Heart left ventricle (tissue), 16 donors: ENCODE measurements around the gene NBAS. TPM values are rescaled to one million over a fixed set of nuclear protein-coding genes. Genes with fewer than 3 reads are reported as not detected.

ENCODE experiments used
- ATAC-seq, 4 donors: fragments of 200-7000 bp; cut with Tn5 transposase; one replicate each; pipeline ENCODE4 v1.9.1; 2020 to 2022; ENCODE audit warnings: moderate library complexity in 4 of 4, mild to moderate bottlenecking in 3 of 4, moderate number of reproducible peaks in 1 of 4
- DNase-seq, 5 donors: peaks; one replicate each; pipeline ENCODE4 v3.0.0-alpha.2; 2020
- H3K27ac ChIP-seq, 12 donors: fragments of 200-600 bp; sonication (generic) in 4 of 12; one replicate each; pipeline versions ENCODE4 v1.5.0 to v1.8.0; 2016 to 2022; ENCODE audit warnings: mild to moderate bottlenecking in 2 of 12
- H3K27me3 ChIP-seq, 9 donors: fragments of 200-600 bp; sonication (generic) in 2 of 9; one replicate each; pipeline versions ENCODE4 v1.5.1 to v1.8.0; 2016 to 2022; ENCODE audit warnings: mild to moderate bottlenecking in 3 of 9
- H3K36me3 ChIP-seq, 9 donors: fragments of 200-600 bp; sonication (generic) in 2 of 9; one replicate each; pipeline versions ENCODE4 v1.5.0 to v1.8.0; 2018 to 2022; ENCODE audit warnings: mild to moderate bottlenecking in 2 of 9
- H3K4me1 ChIP-seq, 12 donors: fragments of 200-600 bp; sonication (generic) in 4 of 12; one replicate each; pipeline versions ENCODE4 v1.5.0 to v1.8.0; 2016 to 2022; ENCODE audit warnings: mild to moderate bottlenecking in 3 of 12
- H3K4me3 ChIP-seq, 12 donors: fragments of 200-600 bp; sonication (generic) in 4 of 12; one replicate each; pipeline versions ENCODE4 v1.5.0 to v1.8.0; 2017 to 2022; ENCODE audit warnings: mild to moderate bottlenecking in 9 of 12, moderate library complexity in 4 of 12
- H3K9me3 ChIP-seq, 12 donors: fragments of 200-600 bp; sonication (generic) in 4 of 12; one replicate each; pipeline versions ENCODE4 v1.5.0 to v1.8.0; 2016 to 2022; ENCODE audit warnings: mild to moderate bottlenecking in 1 of 12
- POLR2A ChIP-seq, 2 donors: fragments of 450-650 bp; IDR thresholded peaks; one replicate each; pipeline ENCODE4 v1.6.1; 2017; ENCODE audit warnings: antibody characterized with exemption in 2 of 2, mild to moderate bottlenecking in 2 of 2, moderate library complexity in 2 of 2
- WGBS, 4 donors: extraction: QIAGEN DNeasy Blood & Tissue Kit in 2 of 4; methylation state at CpG; one replicate each; pipeline versions ENCODE4 v1.1.5 to v1.1.7; 2013 to 2018; 5-methylcytosine and 5-hydroxymethylcytosine counted together
- intact Hi-C, 10 donors: fragments of 100-400 bp; cut with DNase I; formaldehyde crosslinking; loops; one replicate each; pipeline versions ENCODE4 v1.11.1 to v1.14.2; 2022
- polyA plus RNA-seq, 2 donors: library from polyadenylated mRNA; stranded (reverse); fragments of 200-250 nt; gene quantifications; one replicate each; pipeline ENCODE4 v1.2.3, GENCODE V29; 2013
- total RNA-seq, 9 donors: library from RNA; depleted of rRNA in 2 of 9; stranded (reverse); fragments of >200 nt in 2 of 9; fragmentation: NEBNext Ultra II Directional in 3 of 9; extraction: Animal tissue kit (Norgen Biotek cat#: 25700) in 3 of 9; gene quantifications; one replicate each; pipeline versions ENCODE4 v1.1.0 to v1.2.4, GENCODE V29; 2016 to 2023
- TF ChIP-seq, protein P1 (sequence below), 12 donors: fragments of 200-600 bp; sonication (generic) in 4 of 12; IDR thresholded peaks; one replicate each; pipeline versions ENCODE4 v1.5.0 to v1.8.0; 2018 to 2022; ENCODE audit warnings: antibody characterized with exemption in 12 of 12, mild to moderate bottlenecking in 5 of 12
- donor health status: ischemic (EF 13 %, LVEDD 7.1; RV severe dilation, severe dysfunction).
- donor health status: healthy with polysubstance abuse.
- donor health status: DM: no; HTN: yes; CAD: no.
- donor health status: DM: no; HTN: no; CAD: no.
- donor health status: ischemic (EF 25% LVEDD 6.9; RV normal size, moderate dysfunction).
- donor health status: ischemic (EF 25% LVEDD 5.7; RV mildly dilated, moderate dysfunction).
- donor health status: healthy.
- donor health status: DM: yes; HTN: yes; CAD: no.
- donor health status: ischemic (EF 35%, LVEDD 5.7; RV mildly dilated, moderate dysfunction).
- donor health status: nonischemic (EF 11% LVEDD 7.7; RV severe dilation, severe dysfunction).
- donor health status: DM: yes; HTN: yes; CAD: no.
- donor health status: PGD.
- donor health status: ischemic (EF 29% LVEDD 5.4; RV normal size, mild dysfunction).
- donor health status: nonischemic (EF 23%, LVEDD 6.1; RV moderate dilation, normal function).

The NBAS gene
- total and polyA plus RNA-seq, 11 donors: 23.1 to 63.0 (median 50.5) TPM

- no peak overlapping the region for H3K4me3 ChIP-seq
- TF ChIP-seq, protein P1, sequence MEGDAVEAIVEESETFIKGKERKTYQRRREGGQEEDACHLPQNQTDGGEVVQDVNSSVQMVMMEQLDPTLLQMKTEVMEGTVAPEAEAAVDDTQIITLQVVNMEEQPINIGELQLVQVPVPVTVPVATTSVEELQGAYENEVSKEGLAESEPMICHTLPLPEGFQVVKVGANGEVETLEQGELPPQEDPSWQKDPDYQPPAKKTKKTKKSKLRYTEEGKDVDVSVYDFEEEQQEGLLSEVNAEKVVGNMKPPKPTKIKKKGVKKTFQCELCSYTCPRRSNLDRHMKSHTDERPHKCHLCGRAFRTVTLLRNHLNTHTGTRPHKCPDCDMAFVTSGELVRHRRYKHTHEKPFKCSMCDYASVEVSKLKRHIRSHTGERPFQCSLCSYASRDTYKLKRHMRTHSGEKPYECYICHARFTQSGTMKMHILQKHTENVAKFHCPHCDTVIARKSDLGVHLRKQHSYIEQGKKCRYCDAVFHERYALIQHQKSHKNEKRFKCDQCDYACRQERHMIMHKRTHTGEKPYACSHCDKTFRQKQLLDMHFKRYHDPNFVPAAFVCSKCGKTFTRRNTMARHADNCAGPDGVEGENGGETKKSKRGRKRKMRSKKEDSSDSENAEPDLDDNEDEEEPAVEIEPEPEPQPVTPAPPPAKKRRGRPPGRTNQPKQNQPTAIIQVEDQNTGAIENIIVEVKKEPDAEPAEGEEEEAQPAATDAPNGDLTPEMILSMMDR (IDR thresholded peaks at IDR 0.05): no peak
- no peak for TF ChIP-seq POLR2A (IDR thresholded peaks at IDR 0.05)
- no peaks in the 10 kb centered on the region for H3K4me1 ChIP-seq
- no peaks in the 10 kb centered on the region for H3K27me3 ChIP-seq
- H3K9me3 ChIP-seq: no peaks in the 10 kb centered on the region
- ATAC-seq (no peak), DNase-seq (no peak)
- intact Hi-C loops: no loop called here
- WGBS, 4 donors: 86 to 94% (median 91%) methylated on average over 5 of the region's 5 CpGs
- no peak overlapping the region for H3K27ac ChIP-seq
- peaks cover 0 to 27% (median 9%) of the 10 kb centered on the region in 9 donors for H3K36me3 ChIP-seq
These were observed 323.1 kb downstream of the NBAS start for GRCh38 chr2:15238028-15238427.

DNA sequence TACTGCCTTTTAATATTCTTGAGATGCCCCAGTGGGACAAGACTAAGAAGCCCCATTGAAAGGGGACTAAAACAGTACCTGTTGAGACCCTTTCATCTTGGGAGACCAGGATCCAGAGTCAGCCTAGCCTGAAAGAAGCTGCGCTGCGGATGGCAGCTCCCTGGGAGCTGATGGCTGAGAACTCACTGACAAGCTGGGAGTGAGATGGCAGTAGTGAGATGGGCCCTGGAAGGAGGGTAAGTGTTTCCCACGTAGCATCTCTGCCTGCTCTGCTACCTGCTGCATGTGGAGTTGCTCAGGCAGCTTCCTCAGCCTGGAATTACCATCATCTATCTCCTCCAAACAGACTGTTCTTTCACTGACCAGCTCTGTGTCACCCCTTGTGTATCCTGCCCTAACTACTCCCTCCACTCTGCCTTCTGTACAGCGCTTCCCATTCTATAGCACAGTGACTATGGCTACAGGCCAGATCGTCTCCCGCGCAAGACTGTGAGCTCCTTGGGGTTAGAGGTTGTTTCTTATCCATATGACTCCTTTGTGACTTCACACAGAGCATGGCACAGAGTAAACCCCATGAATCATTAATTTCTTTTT, 330.4 kb downstream of the NBAS start:
- WGBS, 4 donors: 84 to 94% (median 91%) methylated on average over 7 of the region's 7 CpGs
- no peak overlapping the region for H3K27ac ChIP-seq
- ATAC-seq: no peak

GRCh38 chr2:15226661-15227060, 334.5 kb downstream of the NBAS start:
- DNase-seq (no peak), ATAC-seq (no peak)
- H3K4me1 ChIP-seq: peaks cover 0 to 9% (median 0%) of the 10 kb centered on the region in 12 donors
- H3K27ac ChIP-seq: no peak overlapping the region
- peaks cover 0 to 32% (median 10%) of the 10 kb centered on the region in 9 donors for H3K36me3 ChIP-seq
- WGBS, 4 donors: 52 to 88% (median 71%) methylated on average over 2 of the region's 2 CpGs
- H3K4me3 ChIP-seq: no peak overlapping the region
- H3K9me3 ChIP-seq: peaks cover 0 to 5% (median 0%) of the 10 kb centered on the region in 12 donors
- no peak for TF ChIP-seq POLR2A (IDR thresholded peaks at IDR 0.05)
- TF ChIP-seq, protein P1 (IDR thresholded peaks at IDR 0.05): no peak
- no peaks in the 10 kb centered on the region for H3K27me3 ChIP-seq
- intact Hi-C loops: no loop called here

More for the DNA sequence above, 330.4 kb downstream of the NBAS start:
- no peak for DNase-seq
- intact Hi-C loops: no loop called here
- no peaks in the 10 kb centered on the region for H3K4me1 ChIP-seq
- H3K27me3 ChIP-seq: no peaks in the 10 kb centered on the region
- H3K4me3 ChIP-seq: no peak overlapping the region
- peaks cover 0 to 58% (median 19%) of the 10 kb centered on the region in 9 donors for H3K36me3 ChIP-seq
- TF ChIP-seq, protein P1 (IDR thresholded peaks at IDR 0.05): no peak
- H3K9me3 ChIP-seq: peaks cover 0 to 5% (median 0%) of the 10 kb centered on the region in 12 donors

GRCh38 chr2:15225131-15225530, 336.0 kb downstream of the NBAS start:
- Histone ChIP-seq H3K9me3 (peaks cover 0 to 5% (median 0%) of the 10 kb centered on the region in 12 donors), H3K27me3 (no peaks in the 10 kb centered on the region), H3K36me3 (peaks cover 0 to 19% (median 0%) of the 10 kb centered on the region in 9 donors), H3K4me3 (no peak overlapping the region), H3K27ac (no peak overlapping the region), H3K4me1 (peaks cover 0 to 9% (median 0%) of the 10 kb centered on the region in 12 donors)
- no peak for ATAC-seq
- WGBS, 4 donors: 95 to 98% (median 97%) methylated on average over 4 of the region's 4 CpGs
- TF ChIP-seq, protein P1 (IDR thresholded peaks at IDR 0.05): no peak
- TF ChIP-seq POLR2A (IDR thresholded peaks at IDR 0.05): no peak
- DNase-seq: no peak
- intact Hi-C loops: no loop called here
